Glomerular endothelial cell (primary cell): ENCODE data around the gene GLUD1. TPM values are rescaled to one million over a fixed set of nuclear protein-coding genes. Genes with fewer than 3 reads are reported as not detected.
"Not testable (repeated sequence)": the region's sequence is repeated elsewhere in the genome, so short reads cannot be mapped to it uniquely, and the experiment has no call there.

Source experiments
- DNase-seq: peaks from one replicate; pipeline ENCODE4 v3.0.0-alpha.2; 2011; ENCODE audit warnings: low read depth, low spot score; ENCODE audit errors: extremely low read depth
- total RNA-seq: library from RNA; depleted of rRNA; stranded (reverse); fragments of >200 nt; gene quantifications from 2 replicates; pipeline ENCODE4 v1.2.3, GENCODE V29; 2015

GLUD1 gene
- 114 and 151 TPM in 2 replicates for total RNA-seq

DNA sequence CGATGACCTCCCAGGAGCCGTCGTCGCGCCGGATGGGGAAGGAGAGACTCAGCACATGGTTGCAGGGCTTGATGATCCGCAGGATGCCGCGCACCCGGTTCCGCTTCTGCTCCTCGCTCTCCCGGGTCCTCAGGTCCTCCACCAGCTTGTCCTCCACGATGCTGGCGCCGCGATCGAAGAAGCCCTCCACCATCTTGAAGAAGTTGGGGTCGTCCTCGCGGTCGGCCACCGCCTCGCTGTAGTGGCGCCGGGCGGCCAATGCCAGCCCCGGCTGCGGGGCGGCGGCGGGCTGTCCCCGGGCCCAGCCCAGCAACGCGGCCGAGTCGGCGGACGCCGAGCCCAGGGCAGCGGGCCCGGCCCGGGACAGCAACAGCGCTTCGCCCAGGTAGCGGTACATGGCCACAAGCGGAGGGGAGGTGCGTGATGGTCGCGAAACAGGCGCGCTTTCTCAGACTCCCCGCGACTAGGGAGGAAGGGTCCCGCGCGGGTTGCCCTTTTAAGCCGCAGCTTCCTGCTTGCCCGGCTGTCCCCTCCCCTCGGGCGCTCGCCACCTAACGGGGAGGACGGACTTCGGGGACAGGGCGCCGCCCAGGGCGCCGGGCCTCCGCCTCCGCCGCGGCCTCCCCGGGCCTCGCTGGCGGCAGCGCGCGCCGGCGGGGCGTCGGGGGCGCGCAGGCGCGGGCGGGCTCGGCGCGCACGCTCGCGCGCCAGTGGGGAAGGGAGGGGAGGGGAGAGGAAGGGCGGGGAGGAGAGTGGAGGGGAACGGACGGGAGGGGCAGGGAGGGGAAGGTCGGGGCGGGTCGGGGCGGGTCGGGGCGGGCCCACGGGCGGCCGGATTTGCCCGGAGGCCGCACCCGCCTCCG, at the start of gene GLUD1, which contains the start of gene SHLD2:
Gene GLUD1 (minus strand): TSS at position 471 of the 863 bp plus-strand sequence. CDS start 74 bp downstream, at position 397.
Gene SHLD2 (plus strand): TSS at position 834 of the 863 bp plus-strand sequence. CDS start 56,149 bp downstream, outside the sequence.
- no peak for DNase-seq

GRCh38 chr10:87143109-87143418, 48.4 kb upstream of the GLUD1 start:
- DNase-seq: not testable (repeated sequence)

DNA sequence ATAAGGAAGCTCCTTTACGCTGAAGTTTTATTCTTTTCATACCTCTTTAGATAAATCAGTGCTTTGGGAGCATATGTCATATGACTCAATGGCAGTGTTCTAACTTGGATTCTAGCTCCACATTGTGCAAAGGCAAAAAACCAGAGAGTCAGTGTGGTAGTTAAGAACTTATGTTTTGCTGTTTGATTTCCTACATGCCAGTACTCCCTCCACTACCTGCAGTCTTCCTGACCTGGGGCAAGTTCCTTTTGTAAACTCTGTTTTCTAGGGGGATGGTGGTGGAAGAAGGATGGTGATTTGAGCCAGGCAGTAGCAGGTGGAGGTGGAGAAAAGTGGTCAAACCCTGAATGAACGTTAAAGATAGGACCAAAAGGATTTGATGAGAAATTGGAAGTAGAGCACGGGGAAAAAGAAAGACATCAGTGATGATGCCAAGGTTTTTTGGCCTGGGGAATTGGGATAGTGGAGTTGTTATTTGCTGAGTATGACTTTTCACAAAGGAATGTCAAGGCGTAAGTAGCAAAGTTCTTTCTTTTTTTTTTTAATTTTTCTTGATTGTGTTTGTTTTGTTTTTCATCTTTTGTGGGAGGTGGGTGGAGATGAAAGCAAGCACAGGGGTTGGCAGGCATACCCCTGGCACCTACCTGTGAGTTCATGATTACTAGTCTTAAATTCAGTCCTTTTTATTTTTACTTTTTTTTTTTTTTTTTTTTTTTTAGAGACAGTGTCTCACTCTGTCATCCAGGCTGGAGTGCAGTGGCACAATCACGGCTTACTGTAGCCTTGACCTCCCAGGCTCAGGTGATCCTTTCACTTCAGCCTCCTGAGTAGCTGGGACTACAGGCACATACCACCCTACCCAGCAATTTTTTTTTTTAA, 47.8 kb upstream of the GLUD1 start:
- not testable (repeated sequence) for DNase-seq

DNA sequence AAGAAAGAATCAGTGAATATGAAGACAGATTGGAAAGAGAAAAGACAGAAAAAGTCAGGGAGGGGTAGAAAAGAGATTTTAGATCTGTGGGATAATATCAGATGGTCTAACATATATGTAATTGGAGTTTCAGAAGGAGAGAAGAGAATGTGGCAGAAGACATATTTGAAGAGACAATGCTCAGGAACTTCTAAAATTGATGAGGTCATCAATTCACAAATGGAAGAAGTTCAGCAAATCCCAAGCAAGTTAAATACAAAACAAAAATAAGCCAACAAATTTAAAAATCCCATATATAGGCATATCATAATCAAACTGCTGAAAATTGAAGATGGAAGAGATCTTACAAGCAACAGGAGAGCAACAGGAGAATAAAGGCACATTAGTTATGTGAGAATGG, 42.8 kb upstream of the GLUD1 start:
- DNase-seq: not testable (repeated sequence)

DNA sequence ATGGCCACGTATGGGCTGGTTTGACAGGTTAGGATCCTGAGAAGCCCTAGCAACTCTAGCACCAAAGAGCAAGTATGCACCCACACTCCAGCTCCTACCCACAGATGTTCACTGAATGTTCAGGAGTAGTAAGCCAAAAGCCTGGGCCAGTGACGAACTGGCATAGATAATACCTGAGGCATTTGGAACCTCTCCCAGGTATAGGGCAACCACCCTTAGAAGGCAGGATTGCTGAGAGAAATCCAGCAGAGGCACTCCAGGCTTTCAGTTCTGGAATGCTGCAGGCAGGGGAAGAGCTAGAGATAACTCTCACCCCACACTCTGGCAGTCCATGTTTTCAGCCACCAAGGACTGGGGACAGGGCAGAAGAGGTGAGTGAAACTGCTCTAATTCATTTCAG, 39.8 kb upstream of the GLUD1 start:
- DNase-seq: not testable (repeated sequence)

DNA sequence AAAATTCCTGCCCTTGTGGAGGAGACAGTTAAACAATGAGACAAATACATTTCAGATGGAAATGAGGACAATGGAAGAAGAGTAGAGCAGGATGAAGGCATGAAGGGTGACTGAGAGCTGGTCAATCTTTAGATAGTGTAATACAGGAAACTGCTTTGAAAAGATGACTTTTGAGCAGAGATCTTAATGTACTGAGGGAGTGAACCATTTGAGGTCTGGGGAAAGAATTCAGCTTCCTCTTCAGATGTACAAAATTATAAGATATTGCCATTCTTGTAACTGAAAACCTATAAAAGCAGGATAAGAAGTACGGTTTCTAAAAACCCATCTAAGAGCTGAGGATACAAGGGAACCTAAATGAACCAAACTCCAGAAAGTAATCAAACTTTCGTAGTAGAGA, 39.3 kb upstream of the GLUD1 start:
- not testable (repeated sequence) for DNase-seq

GRCh38 chr10:87132176-87132575, 37.5 kb upstream of the GLUD1 start:
- DNase-seq: peak; percentile 3

DNA sequence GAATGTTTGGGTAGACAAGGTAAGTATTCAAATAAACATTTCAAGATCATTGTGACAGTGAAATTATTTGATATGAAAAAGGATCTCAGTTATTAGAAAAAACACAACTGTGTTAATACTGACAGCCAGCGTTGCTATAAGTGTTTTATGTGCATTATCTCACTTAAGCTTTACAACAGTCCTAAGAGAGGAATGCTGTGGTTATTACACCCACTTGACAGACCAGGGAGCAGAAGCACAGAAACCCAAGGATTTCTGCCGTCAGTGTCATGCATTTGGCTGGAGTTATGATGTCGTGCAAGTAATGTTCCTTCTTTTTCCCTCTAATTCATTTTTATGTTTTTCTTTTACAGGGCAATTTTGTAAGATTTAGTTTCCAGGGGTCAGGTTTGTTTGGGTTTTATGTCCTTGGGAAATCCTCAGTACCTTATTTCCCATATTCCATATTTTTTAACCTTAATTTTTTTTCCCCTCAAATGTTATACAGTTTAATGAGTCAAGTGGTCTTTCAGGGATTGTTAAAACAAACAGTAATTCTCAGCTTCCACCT, 33.0 kb upstream of the GLUD1 start:
- DNase-seq: not testable (repeated sequence)

DNA sequence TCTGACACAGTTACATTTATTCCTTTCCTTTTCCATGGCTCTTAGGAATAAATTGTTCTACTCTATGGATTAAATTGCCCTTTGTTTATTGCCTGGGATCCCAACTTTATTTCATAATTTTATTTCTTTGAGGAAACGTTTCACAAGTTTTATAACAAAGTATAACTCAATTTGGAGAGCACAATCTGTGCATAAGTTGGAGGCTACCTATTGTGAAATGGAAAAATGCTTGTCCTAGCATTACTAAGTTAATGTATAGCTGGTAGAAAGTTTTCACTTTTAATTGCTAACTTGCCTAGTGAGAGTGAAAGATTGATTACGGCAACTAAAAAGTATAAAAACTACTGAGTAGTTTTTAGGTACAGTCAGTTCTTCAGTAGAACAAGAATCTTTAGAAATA, 32.4 kb upstream of the GLUD1 start:
- DNase-seq: not testable (repeated sequence)

DNA sequence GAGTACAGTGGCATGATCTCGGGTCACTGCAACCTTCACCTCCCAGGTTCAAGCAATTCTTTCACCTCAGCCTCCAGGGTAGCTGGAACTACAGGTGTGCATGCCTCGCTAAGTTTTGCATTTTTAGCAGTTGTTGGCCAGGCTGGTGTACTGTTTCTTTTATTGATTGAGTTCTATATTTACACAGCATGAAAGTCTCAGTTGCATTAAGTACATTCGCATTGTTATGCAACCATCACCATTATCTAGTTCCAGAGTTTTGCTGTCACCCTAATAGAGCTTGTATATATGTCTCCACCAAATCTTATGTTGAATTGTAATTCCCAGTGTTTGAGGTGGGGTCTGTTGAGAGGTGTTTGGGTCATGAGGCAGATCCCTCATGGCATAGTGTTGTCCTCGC, 28.7 kb upstream of the GLUD1 start:
- DNase-seq: not testable (repeated sequence)

GRCh38 chr10:87119029-87119428, 24.4 kb upstream of the GLUD1 start:
- not testable (repeated sequence) for DNase-seq

- not testable (repeated sequence) for DNase-seq
Measured at GRCh38 chr10:87118122-87118521, 23.5 kb upstream of the GLUD1 start.

DNA sequence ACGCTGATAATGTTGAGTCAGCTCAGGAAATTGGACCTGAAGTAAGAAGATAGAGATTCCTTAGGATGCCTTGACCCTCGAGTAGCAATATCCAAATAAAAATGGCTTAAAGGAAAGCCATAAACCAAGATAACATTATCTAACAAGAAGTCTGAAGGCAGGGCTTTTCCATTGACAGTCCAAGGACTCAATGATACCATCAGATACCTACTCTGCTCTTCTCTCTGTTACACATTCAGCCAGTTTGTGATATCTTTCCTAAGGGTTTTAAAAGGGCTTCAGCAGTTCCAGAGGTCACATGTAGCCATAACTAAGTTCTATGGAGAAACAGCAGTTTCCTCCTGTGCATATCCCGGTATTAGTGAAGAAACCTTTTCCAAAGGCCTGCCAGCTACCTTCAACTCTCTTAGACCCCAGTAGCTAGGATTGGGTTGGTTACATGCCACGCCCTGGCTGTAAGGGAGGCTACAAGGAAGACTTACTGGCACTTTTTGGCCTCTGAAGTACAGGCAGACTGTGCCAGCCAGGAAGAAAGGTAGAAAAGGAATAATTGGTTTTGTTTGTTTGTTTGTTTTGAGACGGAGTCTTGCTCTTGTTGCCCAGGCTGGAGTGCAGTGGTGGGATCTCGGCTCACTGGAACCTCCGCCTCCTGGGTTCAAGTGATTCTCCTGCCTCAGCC, 10.9 kb upstream of the GLUD1 start:
- no peak for DNase-seq

DNA sequence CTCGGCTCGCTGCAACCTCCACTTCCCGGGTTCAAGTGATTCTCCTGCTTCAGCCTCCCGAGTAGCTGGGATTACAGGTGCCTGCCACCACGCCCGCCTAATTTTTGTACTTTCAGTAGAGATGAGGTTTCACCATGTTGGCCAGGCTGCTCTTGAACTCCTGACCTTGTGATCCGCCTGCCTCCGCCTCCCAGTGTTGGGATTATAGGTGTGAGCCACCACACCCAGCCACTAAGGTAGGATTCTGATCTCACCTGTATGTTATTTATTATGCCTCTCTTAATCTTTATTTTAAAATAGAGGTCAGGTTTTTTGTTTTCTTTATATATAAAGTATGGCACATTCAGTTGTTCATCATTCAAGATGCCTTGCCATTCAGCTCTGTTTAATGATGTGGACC, 10.1 kb upstream of the GLUD1 start:
- not testable (repeated sequence) for DNase-seq

DNA sequence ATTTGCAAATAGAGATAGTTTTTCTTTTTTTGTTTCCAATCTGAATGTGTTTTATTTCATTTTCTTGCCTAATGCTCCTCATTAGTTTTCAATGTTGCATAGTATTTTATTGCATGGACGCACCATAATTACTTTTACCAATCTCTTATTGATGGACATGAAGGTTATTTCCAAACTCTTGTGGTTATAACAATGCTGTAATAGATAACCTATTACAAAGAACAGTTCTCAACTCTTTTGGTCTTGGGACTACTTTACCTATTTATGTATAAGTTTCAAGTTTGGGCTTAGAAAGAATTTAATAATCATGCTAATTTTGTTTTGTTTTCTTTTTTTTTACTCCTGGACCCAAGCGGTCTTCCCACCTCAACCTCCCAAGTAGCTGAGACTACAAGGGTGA, 7.4 kb upstream of the GLUD1 start:
- no peak for DNase-seq

DNA sequence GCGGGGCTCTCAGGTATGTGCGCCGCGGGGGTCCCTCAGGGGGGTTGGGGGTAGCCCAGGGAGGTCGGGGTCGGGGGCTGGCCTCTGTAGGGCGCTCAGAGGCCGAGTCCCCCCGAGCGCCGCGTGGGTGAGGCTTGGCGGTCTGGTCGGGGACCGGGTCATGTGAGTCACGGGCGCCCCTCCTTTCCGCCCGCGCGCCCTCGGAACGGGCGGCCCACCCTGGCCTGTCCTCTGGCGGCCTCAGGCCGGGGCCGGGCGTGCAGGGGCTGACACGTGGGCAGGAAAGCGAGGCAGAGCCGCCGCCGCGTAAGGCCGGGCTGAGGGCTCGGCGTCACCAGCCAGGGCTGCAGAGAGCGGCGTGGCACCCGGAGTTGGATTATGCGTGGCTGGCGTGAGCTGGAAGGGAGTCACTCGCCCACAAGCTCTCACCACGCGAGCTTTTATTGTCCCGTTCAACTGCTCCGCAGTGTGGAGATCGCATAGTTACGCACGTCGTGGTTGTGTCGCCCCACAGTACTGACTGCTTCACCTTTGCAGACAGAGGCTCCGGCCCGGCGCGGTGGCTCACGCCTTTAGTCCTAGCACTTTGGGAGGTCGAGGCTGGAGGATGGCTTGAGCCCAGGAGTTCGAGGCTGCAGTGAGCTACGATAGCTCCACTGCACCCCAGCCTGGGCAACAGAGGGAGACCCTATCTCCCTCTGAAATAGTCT, 748 bp upstream of the GLUD1 start:
- no peak for DNase-seq

- no peak for DNase-seq
Measured at GRCh38 chr10:87093632-87094372, 841 bp downstream of the GLUD1 start.

GRCh38 chr10:87092861-87093631, 1.6 kb downstream of the GLUD1 start:
- DNase-seq: no peak
